BLaER1 (cell line): ENCODE data around the gene SHOC2.

Experiments used
- H3K27ac ChIP-seq: shearing (Covaris generic); formaldehyde crosslinking; 2 replicates; pipeline ENCODE4 v1.8.1; 2022
- H3K27me3 ChIP-seq: shearing (Covaris generic); formaldehyde crosslinking; 2 replicates; pipeline ENCODE4 v1.8.1; 2022
- H3K36me3 ChIP-seq: shearing (Covaris generic); formaldehyde crosslinking; 2 replicates; pipeline ENCODE4 v1.8.1; 2022
- H3K4me1 ChIP-seq: shearing (Covaris generic); formaldehyde crosslinking; 2 replicates; pipeline ENCODE4 v1.8.1; 2022
- H3K4me2 ChIP-seq: shearing (Covaris generic); formaldehyde crosslinking; 2 replicates; pipeline ENCODE4 v1.8.1; 2022
- H3K4me3 ChIP-seq: shearing (Covaris generic); formaldehyde crosslinking; 2 replicates; pipeline ENCODE4 v1.8.1; 2022
- H3K9ac ChIP-seq: shearing (Covaris generic); formaldehyde crosslinking; 2 replicates; pipeline ENCODE4 v1.8.1; 2022
- H3K9me3 ChIP-seq: shearing (Covaris generic); formaldehyde crosslinking; 2 replicates; pipeline ENCODE4 v1.8.1; 2022
- H4K20me1 ChIP-seq: shearing (Covaris generic); formaldehyde crosslinking; 2 replicates; pipeline ENCODE4 v1.8.1; 2022
- Cebpa-rat ChIP-seq: shearing (Covaris generic); IDR thresholded peaks from 2 replicates; pipeline ENCODE4 v1.8.1; 2022

The SHOC2 gene

DNA sequence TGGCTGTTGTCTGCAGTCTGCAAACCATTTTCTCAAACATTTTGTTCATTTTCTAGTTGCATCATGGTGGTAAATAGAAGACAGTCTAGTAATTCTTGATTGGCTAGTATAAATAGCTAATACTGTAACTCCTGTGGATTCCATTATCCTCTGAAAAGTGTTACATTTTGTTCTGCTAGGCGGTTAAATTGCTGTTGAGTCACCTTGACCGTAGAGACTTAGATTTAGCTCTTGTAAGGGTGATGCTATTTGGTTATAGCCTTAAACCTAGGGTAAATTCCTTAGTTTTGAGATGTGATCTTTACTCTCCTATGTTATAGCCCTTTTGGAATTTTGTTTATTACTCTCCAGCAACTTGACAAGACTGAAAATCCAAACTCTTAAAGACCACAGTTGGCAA, 58.8 kb downstream of the SHOC2 start:
- H3K27me3 ChIP-seq = no peaks in the 10 kb centered on the region

DNA sequence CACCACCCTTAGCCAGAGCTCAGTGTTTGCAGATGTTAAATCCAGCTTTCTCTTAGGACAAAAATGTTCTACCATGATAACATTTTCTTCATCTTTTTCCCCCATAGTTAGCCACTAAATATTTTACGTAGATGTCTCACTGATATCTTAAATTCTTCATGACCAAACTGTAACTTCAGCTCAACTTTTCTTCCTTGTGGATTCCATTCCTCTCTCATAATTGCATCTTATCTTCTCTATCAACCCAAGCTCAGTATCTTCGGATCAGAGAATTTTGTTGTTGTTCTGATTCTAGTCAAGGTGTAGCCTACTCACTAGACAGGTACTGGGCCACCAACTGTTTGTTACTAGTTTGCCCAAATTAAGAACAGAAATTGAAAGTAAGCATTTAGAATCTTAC, 60.2 kb downstream of the SHOC2 start:
- Histone ChIP-seq H3K27me3 (no peaks in the 10 kb centered on the region), H4K20me1 (peaks cover 92% of the 10 kb centered on the region), H3K9me3 (peaks cover 55% of the 10 kb centered on the region), H3K4me1 (no peaks in the 10 kb centered on the region), H3K9ac (no peak overlapping the region), H3K36me3 (peaks cover 75% of the 10 kb centered on the region), H3K4me3 (no peak overlapping the region), H3K4me2 (no peak overlapping the region), H3K27ac (no peak overlapping the region)
- TF ChIP-seq Cebpa-rat = no peak

More for the DNA sequence above, 58.8 kb downstream of the SHOC2 start:
- H3K9me3 ChIP-seq = peaks cover 55% of the 10 kb centered on the region
- H3K9ac ChIP-seq = no peak overlapping the region
- H4K20me1 ChIP-seq = peaks cover 92% of the 10 kb centered on the region
- no peak overlapping the region for H3K27ac ChIP-seq
- H3K4me2 ChIP-seq = no peak overlapping the region
- TF ChIP-seq Cebpa-rat = no peak
- H3K4me1 ChIP-seq = no peaks in the 10 kb centered on the region
- peaks cover 66% of the 10 kb centered on the region for H3K36me3 ChIP-seq
- no peak overlapping the region for H3K4me3 ChIP-seq

DNA sequence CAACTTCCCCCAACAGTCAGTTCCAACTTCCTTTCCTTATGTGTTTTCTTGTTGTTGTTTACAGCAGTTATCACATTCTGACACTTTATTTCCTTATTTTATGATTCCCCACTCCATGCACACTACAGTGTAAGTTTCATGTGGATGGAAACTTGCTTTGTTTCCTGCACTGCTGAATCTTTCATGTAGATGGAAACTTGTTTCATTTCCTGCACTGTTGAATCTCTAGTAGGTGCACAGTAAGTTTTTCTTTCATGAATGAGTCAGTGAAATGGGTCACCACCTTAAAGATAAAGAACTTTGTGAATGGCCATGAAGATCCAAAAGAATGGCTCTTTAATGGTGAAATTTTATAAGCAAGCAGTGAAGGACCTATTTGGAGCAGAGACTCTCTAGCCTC, 61.4 kb downstream of the SHOC2 start:
- Histone ChIP-seq H3K36me3 (peaks cover 74% of the 10 kb centered on the region), H3K4me3 (no peak overlapping the region), H3K9ac (no peak overlapping the region), H3K27me3 (no peaks in the 10 kb centered on the region), H3K4me2 (no peak overlapping the region), H4K20me1 (peaks cover 92% of the 10 kb centered on the region), H3K27ac (no peak overlapping the region), H3K4me1 (no peaks in the 10 kb centered on the region), H3K9me3 (peaks cover 49% of the 10 kb centered on the region)
- TF ChIP-seq Cebpa-rat = no peak

DNA sequence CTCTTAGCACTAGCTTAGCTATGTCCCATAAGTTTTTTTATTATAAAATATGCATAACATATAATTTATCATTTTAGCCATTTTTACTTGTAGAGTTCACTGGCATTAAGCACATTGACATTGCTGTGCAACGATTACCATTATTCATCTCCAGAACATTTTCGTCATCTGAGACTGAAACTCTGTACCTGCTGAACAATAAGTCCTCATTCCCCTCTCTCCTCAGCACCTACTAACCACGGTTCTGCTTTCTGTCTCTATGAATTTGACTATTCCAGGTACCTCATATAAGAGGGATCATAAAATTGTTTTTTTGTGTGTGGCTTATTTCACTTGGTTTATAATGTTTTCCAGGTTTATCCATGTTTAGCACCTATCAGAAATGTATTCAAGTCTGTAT, 64.1 kb downstream of the SHOC2 start:
- no peak overlapping the region for H3K4me2 ChIP-seq
- H3K27me3 ChIP-seq = no peaks in the 10 kb centered on the region
- H3K36me3 ChIP-seq = peaks cover 63% of the 10 kb centered on the region
- peaks cover 26% of the 10 kb centered on the region for H3K9me3 ChIP-seq
- no peak overlapping the region for H3K27ac ChIP-seq
- TF ChIP-seq Cebpa-rat = no peak
- H3K4me3 ChIP-seq = no peak overlapping the region
- H3K4me1 ChIP-seq = no peaks in the 10 kb centered on the region
- H4K20me1 ChIP-seq = peaks cover 85% of the 10 kb centered on the region
- H3K9ac ChIP-seq = no peak overlapping the region

DNA sequence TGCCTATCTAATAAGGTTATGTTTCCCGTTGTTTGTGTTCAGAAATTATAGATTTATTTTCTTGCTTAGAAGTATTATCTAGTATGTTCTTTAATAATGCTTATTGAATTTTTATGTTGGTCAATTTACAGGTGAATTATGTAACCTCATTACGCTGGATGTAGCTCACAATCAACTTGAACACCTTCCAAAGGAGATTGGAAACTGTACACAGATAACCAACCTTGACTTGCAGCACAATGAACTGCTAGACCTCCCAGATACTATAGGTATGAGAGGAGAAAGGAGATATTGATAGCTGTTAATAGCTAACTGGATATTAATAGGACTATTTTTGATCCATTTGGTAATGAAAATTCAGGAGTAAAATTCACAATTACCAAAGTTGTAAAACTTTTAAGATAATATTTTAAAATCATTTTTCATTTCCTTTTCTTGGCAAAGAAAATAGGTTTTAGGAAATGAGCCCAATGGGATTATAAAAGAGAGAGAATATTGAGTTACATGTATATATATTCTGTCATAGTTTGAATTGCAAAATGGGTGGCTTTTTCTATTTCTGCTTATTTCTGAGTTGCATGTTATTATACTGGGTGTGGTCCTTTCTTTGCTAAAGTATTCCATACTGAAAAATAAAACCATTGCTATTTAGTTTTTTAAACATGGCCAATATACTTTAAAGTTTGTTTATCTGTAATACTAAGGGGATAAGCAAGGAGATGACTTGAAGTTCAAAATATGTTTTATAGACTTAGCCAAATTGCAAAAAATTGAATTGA, 66.3 kb downstream of the SHOC2 start:
- Histone ChIP-seq H3K9ac (no peak overlapping the region), H3K36me3 (peaks cover 53% of the 10 kb centered on the region), H3K4me3 (no peak overlapping the region), H3K4me1 (no peaks in the 10 kb centered on the region), H3K27me3 (no peaks in the 10 kb centered on the region), H3K27ac (no peak overlapping the region), H3K9me3 (peaks cover 14% of the 10 kb centered on the region), H4K20me1 (peaks cover 84% of the 10 kb centered on the region), H3K4me2 (no peak overlapping the region)
- no peak for TF ChIP-seq Cebpa-rat

DNA sequence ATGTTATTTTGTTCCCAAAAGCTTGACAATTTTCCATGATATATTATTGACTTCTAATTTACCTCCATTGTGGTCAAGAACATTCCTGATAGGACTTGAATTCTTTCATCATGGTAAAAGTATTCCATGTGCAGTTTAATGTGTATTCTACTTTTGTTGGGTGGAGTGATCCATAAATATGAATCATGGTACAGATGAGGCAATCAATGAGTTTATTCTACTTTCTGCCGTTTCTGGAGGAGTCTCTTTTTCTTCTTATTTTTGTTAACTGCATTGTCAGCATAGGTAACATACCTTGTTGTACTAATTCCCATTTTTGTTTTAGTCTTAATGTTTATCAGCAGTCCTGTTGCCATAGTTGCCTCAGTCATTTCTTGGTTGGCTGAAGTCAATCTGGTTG, 69.6 kb downstream of the SHOC2 start:
- Histone ChIP-seq H3K4me1 (0 out of 2 replicates have a peak, but pooled peaks cover 11% of the 10 kb centered on the region), H3K27ac (no peak overlapping the region), H3K9ac (no peak overlapping the region), H3K36me3 (peaks cover 46% of the 10 kb centered on the region), H3K27me3 (no peaks in the 10 kb centered on the region), H3K4me2 (no peak overlapping the region), H4K20me1 (peaks cover 92% of the 10 kb centered on the region), H3K4me3 (no peak overlapping the region), H3K9me3 (peaks cover 6% of the 10 kb centered on the region; the same call in 1 of the 2 replicates)
- no peak for TF ChIP-seq Cebpa-rat

DNA sequence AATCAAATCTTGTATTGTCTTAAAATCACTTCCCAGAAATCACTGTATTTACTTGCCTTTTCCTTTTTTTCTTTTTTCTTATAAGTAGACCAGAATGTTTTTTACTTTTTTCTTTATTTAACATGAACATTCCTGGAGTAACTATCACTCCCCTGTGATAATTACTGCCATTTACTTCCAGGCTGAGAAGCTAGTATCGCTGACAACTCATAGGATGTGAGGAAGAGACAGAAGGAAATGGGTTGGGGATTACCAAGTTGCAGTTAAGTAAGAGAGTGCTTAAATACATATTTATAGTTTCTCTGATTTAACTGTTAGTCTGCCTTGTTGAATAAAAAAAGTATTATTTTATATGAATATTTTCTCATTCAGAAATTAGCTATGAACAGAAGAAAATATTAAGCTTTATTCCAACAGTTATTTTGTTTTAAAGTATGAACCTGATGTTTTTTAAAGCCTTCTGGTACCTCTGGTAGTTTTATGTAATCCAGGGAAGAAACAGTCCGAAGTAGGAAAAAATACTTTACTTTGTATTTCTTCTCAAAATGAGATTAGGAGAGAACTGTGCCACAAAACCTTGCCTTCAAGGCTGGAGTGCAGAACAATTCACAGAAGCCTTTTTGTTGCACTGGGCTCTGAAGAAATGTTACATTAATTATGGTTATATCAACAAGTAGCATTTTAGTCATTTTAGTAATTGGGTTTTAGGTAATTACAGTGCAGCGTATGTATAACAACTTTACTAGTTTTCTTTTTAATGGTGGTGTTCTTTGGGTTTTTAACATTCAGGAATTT, 72.8 kb downstream of the SHOC2 start:
- Histone ChIP-seq H3K9ac (no peak overlapping the region), H3K4me1 (0 out of 2 replicates have a peak, but pooled peaks cover 11% of the 10 kb centered on the region), H3K36me3 (peaks cover 39% of the 10 kb centered on the region), H3K4me2 (no peak overlapping the region), H4K20me1 (peaks cover 92% of the 10 kb centered on the region), H3K9me3 (peaks cover 6% of the 10 kb centered on the region; the same call in 1 of the 2 replicates), H3K27ac (no peak overlapping the region), H3K4me3 (no peak overlapping the region), H3K27me3 (no peaks in the 10 kb centered on the region)
- no peak for TF ChIP-seq Cebpa-rat

DNA sequence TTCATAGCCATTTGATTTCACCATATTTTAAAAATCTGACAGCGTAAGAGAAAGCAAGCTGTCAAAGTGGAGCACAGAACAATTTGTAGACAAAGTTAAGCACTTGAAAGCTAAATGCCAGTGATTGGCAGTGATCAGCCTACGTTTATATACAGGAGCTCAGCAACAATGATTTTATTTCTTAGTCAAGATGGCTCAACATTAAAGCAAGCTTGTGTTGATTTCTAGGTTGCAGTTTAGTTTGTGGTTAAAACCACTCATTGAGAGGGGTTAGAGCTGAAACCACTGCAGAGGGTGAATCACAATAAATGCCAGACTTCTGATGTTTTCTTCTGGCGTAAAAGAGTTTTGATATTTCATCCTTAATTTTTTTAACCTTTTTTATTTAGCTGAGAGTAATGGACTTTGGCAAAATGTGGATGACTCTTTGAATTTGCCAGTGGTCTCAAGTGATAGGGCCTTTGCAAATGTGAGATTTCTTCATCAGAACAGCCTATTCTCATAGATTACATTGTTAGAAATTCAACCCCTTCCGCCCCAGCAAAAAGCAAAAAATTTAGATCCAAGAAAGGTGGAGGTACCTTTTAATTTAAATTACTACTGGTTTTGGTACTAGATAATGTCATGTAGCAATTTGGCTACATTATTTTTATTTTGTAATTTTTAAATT, 73.8 kb downstream of the SHOC2 start:
- Histone ChIP-seq H3K4me2 (no peak overlapping the region), H3K27ac (no peak overlapping the region), H3K36me3 (peaks cover 47% of the 10 kb centered on the region), H4K20me1 (peaks cover 97% of the 10 kb centered on the region), H3K9me3 (peaks cover 6% of the 10 kb centered on the region; the same call in 1 of the 2 replicates), H3K9ac (no peak overlapping the region), H3K27me3 (no peaks in the 10 kb centered on the region), H3K4me1 (0 out of 2 replicates have a peak, but pooled peaks cover 11% of the 10 kb centered on the region), H3K4me3 (no peak overlapping the region)
- no peak for TF ChIP-seq Cebpa-rat

DNA sequence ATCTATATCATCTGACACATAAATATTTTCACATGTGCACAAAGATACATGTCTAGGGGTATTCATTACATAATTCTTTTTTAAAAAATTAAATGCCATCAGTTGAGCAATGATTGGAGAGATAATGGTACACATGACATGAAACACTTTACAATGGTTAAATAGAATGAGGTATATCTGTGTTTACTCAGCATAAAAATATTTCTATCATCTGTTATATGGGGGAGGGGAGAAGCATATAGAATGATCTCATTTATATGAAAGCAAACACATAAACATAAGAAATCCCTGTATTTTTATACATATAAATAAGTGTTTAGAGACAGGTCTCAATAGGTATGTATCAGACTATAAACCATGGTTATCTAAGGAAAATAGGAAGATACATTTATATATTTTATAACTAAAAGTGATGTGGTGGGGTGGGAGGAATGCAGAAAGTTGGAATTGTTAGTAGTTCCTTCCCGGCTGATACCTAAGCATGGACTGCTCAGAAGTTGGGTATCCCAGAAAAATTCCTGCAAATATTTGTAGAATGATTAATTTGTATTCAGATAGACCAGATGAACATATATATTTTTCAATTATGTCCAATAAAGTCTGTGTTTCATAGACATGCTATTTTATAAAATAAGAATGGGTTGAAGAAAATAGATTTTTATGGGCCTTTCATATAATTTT, 75.1 kb downstream of the SHOC2 start:
- Histone ChIP-seq H4K20me1 (peaks cover 99% of the 10 kb centered on the region), H3K4me2 (no peak overlapping the region), H3K9me3 (no peaks in the 10 kb centered on the region), H3K27me3 (no peaks in the 10 kb centered on the region), H3K36me3 (peaks cover 48% of the 10 kb centered on the region), H3K4me1 (0 out of 2 replicates have a peak, but pooled peaks cover 11% of the 10 kb centered on the region), H3K4me3 (no peak overlapping the region), H3K27ac (no peak overlapping the region), H3K9ac (no peak overlapping the region)
- TF ChIP-seq Cebpa-rat = no peak
